IPS-15b (cell line): ENCODE results near the gene NRAP.

Experiments
- H3K27me3 ChIP-seq: one replicate; pipeline ENCODE4 v1.6.1; 2013; ENCODE audit warnings: low read length; ENCODE audit not compliant: control insufficient read depth, insufficient read depth
- H3K36me3 ChIP-seq: one replicate; pipeline ENCODE4 v1.6.1; 2013; ENCODE audit warnings: low read length; ENCODE audit not compliant: control insufficient read depth, insufficient read depth
- H3K4me1 ChIP-seq: one replicate; pipeline ENCODE4 v1.6.1; 2013; ENCODE audit warnings: mild to moderate bottlenecking, low read length; ENCODE audit not compliant: control insufficient read depth, insufficient read depth
- H3K4me3 ChIP-seq: one replicate; pipeline ENCODE4 v1.5.1; 2013; ENCODE audit warnings: low read depth, low read length
- H3K9ac ChIP-seq: one replicate; pipeline ENCODE4 v1.6.1; 2013; ENCODE audit warnings: low read depth, mild to moderate bottlenecking, low read length
- H3K9me3 ChIP-seq: one replicate; pipeline ENCODE4 v1.6.1; 2013; ENCODE audit warnings: mild to moderate bottlenecking, low read length; ENCODE audit not compliant: control insufficient read depth, insufficient read depth

NRAP gene

GRCh38 chr10:113648478-113648877 is 15.4 kb downstream of the NRAP start:
- Histone ChIP-seq H3K9ac (no peak overlapping the region), H3K4me1 (no peaks in the 10 kb centered on the region), H3K27me3 (no peaks in the 10 kb centered on the region), H3K36me3 (no peaks in the 10 kb centered on the region), H3K9me3 (no peaks in the 10 kb centered on the region), H3K4me3 (no peak overlapping the region)

GRCh38 chr10:113647812-113648211 is 16.0 kb downstream of the NRAP start:
- Histone ChIP-seq H3K4me1 (no peaks in the 10 kb centered on the region), H3K36me3 (no peaks in the 10 kb centered on the region), H3K4me3 (no peak overlapping the region), H3K9ac (no peak overlapping the region), H3K27me3 (no peaks in the 10 kb centered on the region), H3K9me3 (no peaks in the 10 kb centered on the region)

GRCh38 chr10:113646336-113647201 is 17.3 kb downstream of the NRAP start:
- H3K36me3 ChIP-seq: no peaks in the 10 kb centered on the region
- H3K9me3 ChIP-seq: no peaks in the 10 kb centered on the region
- H3K9ac ChIP-seq: no peak overlapping the region
- H3K27me3 ChIP-seq: no peaks in the 10 kb centered on the region
- H3K4me1 ChIP-seq: no peaks in the 10 kb centered on the region
- no peak overlapping the region for H3K4me3 ChIP-seq

- Histone ChIP-seq H3K36me3 (no peaks in the 10 kb centered on the region), H3K27me3 (no peaks in the 10 kb centered on the region), H3K4me3 (no peak overlapping the region), H3K9ac (no peak overlapping the region), H3K4me1 (no peaks in the 10 kb centered on the region), H3K9me3 (no peaks in the 10 kb centered on the region)
These were observed 19.4 kb downstream of the NRAP start for GRCh38 chr10:113644185-113645120.

- no peaks in the 10 kb centered on the region for H3K36me3 ChIP-seq
- no peaks in the 10 kb centered on the region for H3K4me1 ChIP-seq
- H3K9me3 ChIP-seq: no peaks in the 10 kb centered on the region
- H3K9ac ChIP-seq: no peak overlapping the region
- H3K27me3 ChIP-seq: no peaks in the 10 kb centered on the region
- no peak overlapping the region for H3K4me3 ChIP-seq
These were observed 20.7 kb downstream of the NRAP start for GRCh38 chr10:113643183-113643582.

GRCh38 chr10:113641702-113642101 is 22.1 kb downstream of the NRAP start:
- H3K4me3 ChIP-seq: no peak overlapping the region
- H3K27me3 ChIP-seq: no peaks in the 10 kb centered on the region

GRCh38 chr10:113639966-113640365 is 23.9 kb downstream of the NRAP start:
- no peak overlapping the region for H3K9ac ChIP-seq
- no peaks in the 10 kb centered on the region for H3K27me3 ChIP-seq
- no peak overlapping the region for H3K4me3 ChIP-seq
- H3K4me1 ChIP-seq: no peaks in the 10 kb centered on the region
- no peaks in the 10 kb centered on the region for H3K9me3 ChIP-seq
- H3K36me3 ChIP-seq: no peaks in the 10 kb centered on the region

More at GRCh38 chr10:113641702-113642101, 22.1 kb downstream of the NRAP start:
- H3K4me1 ChIP-seq: no peaks in the 10 kb centered on the region
- H3K9ac ChIP-seq: no peak overlapping the region
- no peaks in the 10 kb centered on the region for H3K36me3 ChIP-seq
- no peaks in the 10 kb centered on the region for H3K9me3 ChIP-seq

GRCh38 chr10:113631684-113632367 is 32.0 kb downstream of the NRAP start:
- Histone ChIP-seq H3K4me1 (no peaks in the 10 kb centered on the region), H3K9me3 (no peaks in the 10 kb centered on the region), H3K9ac (no peak overlapping the region), H3K36me3 (no peaks in the 10 kb centered on the region), H3K4me3 (no peak overlapping the region), H3K27me3 (no peaks in the 10 kb centered on the region)

GRCh38 chr10:113630929-113631533 is 32.8 kb downstream of the NRAP start:
- Histone ChIP-seq H3K27me3 (no peaks in the 10 kb centered on the region), H3K36me3 (no peaks in the 10 kb centered on the region), H3K4me3 (no peak overlapping the region), H3K4me1 (no peaks in the 10 kb centered on the region), H3K9me3 (no peaks in the 10 kb centered on the region), H3K9ac (no peak overlapping the region)

GRCh38 chr10:113628607-113629153 is 35.2 kb downstream of the NRAP start:
- Histone ChIP-seq H3K4me3 (no peak overlapping the region), H3K9me3 (no peaks in the 10 kb centered on the region), H3K4me1 (no peaks in the 10 kb centered on the region), H3K9ac (no peak overlapping the region), H3K27me3 (peaks cover 2% of the 10 kb centered on the region), H3K36me3 (no peaks in the 10 kb centered on the region)

- no peaks in the 10 kb centered on the region for H3K36me3 ChIP-seq
- H3K27me3 ChIP-seq: peaks cover 2% of the 10 kb centered on the region
- H3K4me3 ChIP-seq: no peak overlapping the region
- H3K4me1 ChIP-seq: no peaks in the 10 kb centered on the region
- no peak overlapping the region for H3K9ac ChIP-seq
- H3K9me3 ChIP-seq: no peaks in the 10 kb centered on the region
These were observed 36.0 kb downstream of the NRAP start for GRCh38 chr10:113627836-113628235.
